ENCODE results near the gene NHERF2.

NHERF2 gene

GRCh38 chr16:2026461-2027023 lies at the start of gene NHERF2:
Gene NHERF2, plus strand, starts transcription at chr16:2026902. Its CDS starts 104 bp downstream, at chr16:2027006.
- H3K36me3 Mint-ChIP-seq (ENCODE audit: low read depth) = no peaks in the 10 kb centered on the region
- H3K27ac Mint-ChIP-seq = no peak within 1 kb of the TSS
- peak; percentile 62 for DNase-seq
- peak within 1 kb of the TSS; percentile 80 for H3K4me3 Mint-ChIP-seq
- no peak for TF ChIP-seq CTCF (IDR thresholded peaks at IDR 0.05)
- peaks cover 44% of the 10 kb centered on the region for H3K27me3 Mint-ChIP-seq (ENCODE audit: low read depth, poor library complexity)
- peaks cover 35% of the 10 kb centered on the region for H3K4me1 Mint-ChIP-seq
- no peaks in the 10 kb centered on the region for H3K9me3 Mint-ChIP-seq

GRCh38 chr16:1976951-1977874 lies 49.5 kb upstream of the NHERF2 start:
- no peak overlapping the region for H3K27ac Mint-ChIP-seq
- no peak for TF ChIP-seq CTCF (IDR thresholded peaks at IDR 0.05)
- peaks cover 7% of the 10 kb centered on the region for H3K4me1 Mint-ChIP-seq
- no peak for DNase-seq
- peaks cover 46% of the 10 kb centered on the region for H3K27me3 Mint-ChIP-seq (ENCODE audit: low read depth, poor library complexity)
- no peak overlapping the region for H3K4me3 Mint-ChIP-seq
- peaks cover 5% of the 10 kb centered on the region for H3K36me3 Mint-ChIP-seq (ENCODE audit: low read depth)
- H3K9me3 Mint-ChIP-seq = no peaks in the 10 kb centered on the region

- H3K4me3 Mint-ChIP-seq = no peak overlapping the region
- H3K27ac Mint-ChIP-seq = no peak overlapping the region
- H3K4me1 Mint-ChIP-seq = peaks cover 6% of the 10 kb centered on the region
- no peak for DNase-seq
- H3K9me3 Mint-ChIP-seq = no peaks in the 10 kb centered on the region
- peaks cover 5% of the 10 kb centered on the region for H3K36me3 Mint-ChIP-seq (ENCODE audit: low read depth)
- peaks cover 52% of the 10 kb centered on the region for H3K27me3 Mint-ChIP-seq (ENCODE audit: low read depth, poor library complexity)
- TF ChIP-seq CTCF (IDR thresholded peaks at IDR 0.05) = no peak
These were observed 48.8 kb upstream of the NHERF2 start for GRCh38 chr16:1977875-1978268.

DNA sequence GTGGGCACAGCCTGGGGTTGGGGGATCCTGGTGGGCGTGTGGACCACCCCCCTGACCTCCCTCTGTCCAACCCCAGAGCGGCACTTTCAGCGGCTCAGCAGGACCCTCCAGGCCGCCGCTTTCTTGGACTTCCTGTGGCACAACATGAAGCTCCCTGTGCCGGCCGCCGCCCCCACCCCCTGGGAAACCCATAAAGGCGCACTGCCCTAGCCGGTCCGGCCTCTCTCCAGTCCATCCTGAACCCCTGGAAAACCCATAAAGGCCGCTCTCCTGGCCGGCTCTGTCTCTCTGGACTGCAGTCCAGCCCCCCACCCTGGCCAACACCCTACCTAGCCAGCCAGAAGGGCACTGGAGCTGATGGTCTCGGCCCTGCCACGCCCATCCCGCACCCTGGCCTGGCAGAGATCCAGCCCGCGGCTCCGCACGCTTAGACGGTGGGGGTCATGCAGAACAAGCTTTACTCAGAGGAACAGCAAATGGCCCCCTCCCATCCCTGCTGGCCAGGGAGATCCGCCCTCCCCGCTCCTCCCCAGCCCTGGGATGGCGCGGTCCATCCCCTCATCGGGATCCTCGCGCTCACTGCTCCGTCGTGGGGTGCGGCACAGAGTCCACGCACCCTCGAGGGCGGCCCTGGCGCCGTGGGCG lies 48.1 kb upstream of the NHERF2 start:
- no peak overlapping the region for H3K27ac Mint-ChIP-seq
- H3K4me3 Mint-ChIP-seq = no peak overlapping the region
- peaks cover 5% of the 10 kb centered on the region for H3K36me3 Mint-ChIP-seq (ENCODE audit: low read depth)
- no peak for DNase-seq
- H3K4me1 Mint-ChIP-seq = peaks cover 8% of the 10 kb centered on the region
- peaks cover 58% of the 10 kb centered on the region for H3K27me3 Mint-ChIP-seq (ENCODE audit: low read depth, poor library complexity)
- TF ChIP-seq CTCF (IDR thresholded peaks at IDR 0.05) = no peak
- no peaks in the 10 kb centered on the region for H3K9me3 Mint-ChIP-seq

GRCh38 chr16:1979271-1980029 lies 47.3 kb upstream of the NHERF2 start:
- DNase-seq = peak; percentile 47
- peaks cover 8% of the 10 kb centered on the region for H3K4me1 Mint-ChIP-seq
- H3K27ac Mint-ChIP-seq = no peak overlapping the region
- peaks cover 5% of the 10 kb centered on the region for H3K36me3 Mint-ChIP-seq (ENCODE audit: low read depth)
- H3K27me3 Mint-ChIP-seq (ENCODE audit: low read depth, poor library complexity) = peaks cover 58% of the 10 kb centered on the region
- no peak for TF ChIP-seq CTCF (IDR thresholded peaks at IDR 0.05)
- no peak overlapping the region for H3K4me3 Mint-ChIP-seq
- H3K9me3 Mint-ChIP-seq = no peaks in the 10 kb centered on the region
